Measurements from ENCODE around the gene DYNAP.

DNA sequence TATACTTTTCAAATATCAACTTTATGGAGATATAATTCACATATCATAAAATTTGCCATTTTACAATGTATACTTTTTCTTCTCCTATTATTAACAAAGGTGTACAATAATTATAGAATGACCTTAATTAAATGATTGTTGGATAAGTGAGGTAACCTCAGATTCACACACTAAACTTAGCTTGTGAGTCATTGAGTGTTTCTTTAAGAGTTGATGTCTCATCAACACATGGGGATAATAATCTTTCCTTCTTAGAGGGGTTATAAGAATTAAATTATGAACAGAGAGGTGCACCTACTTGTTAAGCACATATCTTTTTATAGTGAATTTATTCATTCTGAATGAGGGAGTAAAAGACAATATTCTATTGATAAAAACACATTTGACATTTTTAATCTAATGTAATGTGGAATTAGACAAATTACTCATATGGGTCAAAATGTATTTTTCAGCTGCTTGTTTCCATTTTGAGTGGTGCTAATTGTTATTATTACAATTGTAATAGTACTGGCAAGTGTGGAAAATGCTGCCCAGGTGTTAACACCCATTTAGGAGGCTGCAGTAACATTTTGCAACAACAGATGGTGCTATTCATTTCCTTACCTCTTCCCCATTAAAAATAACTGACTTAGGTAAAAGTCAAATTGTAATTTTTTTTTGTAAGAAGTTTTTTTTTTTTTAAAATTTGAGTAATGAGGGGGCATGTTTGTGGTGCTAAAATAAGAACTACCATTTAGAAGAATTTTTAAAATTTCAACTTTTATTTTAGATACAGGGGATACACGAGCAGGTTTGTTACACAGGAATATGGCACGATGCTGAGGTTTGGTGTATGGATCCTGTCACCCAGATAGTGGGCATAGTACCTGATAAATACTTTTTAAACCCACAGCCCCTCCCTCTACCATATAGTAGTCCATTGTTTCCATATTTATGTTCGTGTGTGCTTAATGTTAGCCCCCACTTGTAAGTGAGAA lies 32.1 kb upstream of the DYNAP start:
- TF ChIP-seq, protein P1, sequence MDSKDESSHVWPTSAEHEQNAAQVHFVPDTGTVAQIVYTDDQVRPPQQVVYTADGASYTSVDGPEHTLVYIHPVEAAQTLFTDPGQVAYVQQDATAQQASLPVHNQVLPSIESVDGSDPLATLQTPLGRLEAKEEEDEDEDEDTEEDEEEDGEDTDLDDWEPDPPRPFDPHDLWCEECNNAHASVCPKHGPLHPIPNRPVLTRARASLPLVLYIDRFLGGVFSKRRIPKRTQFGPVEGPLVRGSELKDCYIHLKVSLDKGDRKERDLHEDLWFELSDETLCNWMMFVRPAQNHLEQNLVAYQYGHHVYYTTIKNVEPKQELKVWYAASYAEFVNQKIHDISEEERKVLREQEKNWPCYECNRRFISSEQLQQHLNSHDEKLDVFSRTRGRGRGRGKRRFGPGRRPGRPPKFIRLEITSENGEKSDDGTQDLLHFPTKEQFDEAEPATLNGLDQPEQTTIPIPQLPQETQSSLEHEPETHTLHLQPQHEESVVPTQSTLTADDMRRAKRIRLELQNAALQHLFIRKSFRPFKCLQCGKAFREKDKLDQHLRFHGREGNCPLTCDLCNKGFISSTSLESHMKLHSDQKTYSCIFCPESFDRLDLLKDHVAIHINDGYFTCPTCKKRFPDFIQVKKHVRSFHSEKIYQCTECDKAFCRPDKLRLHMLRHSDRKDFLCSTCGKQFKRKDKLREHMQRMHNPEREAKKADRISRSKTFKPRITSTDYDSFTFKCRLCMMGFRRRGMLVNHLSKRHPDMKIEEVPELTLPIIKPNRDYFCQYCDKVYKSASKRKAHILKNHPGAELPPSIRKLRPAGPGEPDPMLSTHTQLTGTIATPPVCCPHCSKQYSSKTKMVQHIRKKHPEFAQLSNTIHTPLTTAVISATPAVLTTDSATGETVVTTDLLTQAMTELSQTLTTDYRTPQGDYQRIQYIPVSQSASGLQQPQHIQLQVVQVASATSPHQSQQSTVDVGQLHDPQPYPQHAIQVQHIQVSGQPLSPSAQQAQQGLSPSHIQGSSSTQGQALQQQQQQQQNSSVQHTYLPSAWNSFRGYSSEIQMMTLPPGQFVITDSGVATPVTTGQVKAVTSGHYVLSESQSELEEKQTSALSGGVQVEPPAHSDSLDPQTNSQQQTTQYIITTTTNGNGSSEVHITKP (CRISPR knock-in tag; IDR thresholded peaks at IDR 0.05; ENCODE audit: low read depth) = no peak
- TF ChIP-seq NR2F6 (IDR thresholded peaks at IDR 0.05) (no peak), NR2F6 (CRISPR knock-in tag; IDR thresholded peaks at IDR 0.05) (no peak), FOSL1 (CRISPR knock-in tag; IDR thresholded peaks at IDR 0.05; ENCODE audit: borderline replicate concordance) (no peak), SUZ12 (IDR thresholded peaks at IDR 0.05; ENCODE audit: low read depth, low read length) (no peak), KLF13 (CRISPR knock-in tag; IDR thresholded peaks at IDR 0.05) (no peak), SRF (IDR thresholded peaks at IDR 0.05; ENCODE audit: low read depth, low read length) (no peak), SP1 (IDR thresholded peaks at IDR 0.05) (no peak), SP1 (CRISPR knock-in tag; IDR thresholded peaks at IDR 0.05) (no peak), ATF1 (CRISPR knock-in tag; IDR thresholded peaks at IDR 0.05) (no peak), MAFK (conservative IDR thresholded peaks at IDR 0.05 in 1 of 2, IDR thresholded peaks at IDR 0.05 in 1 of 2; ENCODE audit: low read length in 2 of 2) (no peak), ZSCAN29 (CRISPR knock-in tag; conservative IDR thresholded peaks at IDR 0.05) (no peak), ZBTB1 (CRISPR knock-in tag; IDR thresholded peaks at IDR 0.05; ENCODE audit: borderline replicate concordance) (no peak)
- TF ChIP-seq, protein P2, sequence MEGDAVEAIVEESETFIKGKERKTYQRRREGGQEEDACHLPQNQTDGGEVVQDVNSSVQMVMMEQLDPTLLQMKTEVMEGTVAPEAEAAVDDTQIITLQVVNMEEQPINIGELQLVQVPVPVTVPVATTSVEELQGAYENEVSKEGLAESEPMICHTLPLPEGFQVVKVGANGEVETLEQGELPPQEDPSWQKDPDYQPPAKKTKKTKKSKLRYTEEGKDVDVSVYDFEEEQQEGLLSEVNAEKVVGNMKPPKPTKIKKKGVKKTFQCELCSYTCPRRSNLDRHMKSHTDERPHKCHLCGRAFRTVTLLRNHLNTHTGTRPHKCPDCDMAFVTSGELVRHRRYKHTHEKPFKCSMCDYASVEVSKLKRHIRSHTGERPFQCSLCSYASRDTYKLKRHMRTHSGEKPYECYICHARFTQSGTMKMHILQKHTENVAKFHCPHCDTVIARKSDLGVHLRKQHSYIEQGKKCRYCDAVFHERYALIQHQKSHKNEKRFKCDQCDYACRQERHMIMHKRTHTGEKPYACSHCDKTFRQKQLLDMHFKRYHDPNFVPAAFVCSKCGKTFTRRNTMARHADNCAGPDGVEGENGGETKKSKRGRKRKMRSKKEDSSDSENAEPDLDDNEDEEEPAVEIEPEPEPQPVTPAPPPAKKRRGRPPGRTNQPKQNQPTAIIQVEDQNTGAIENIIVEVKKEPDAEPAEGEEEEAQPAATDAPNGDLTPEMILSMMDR (CRISPR knock-in tag; IDR thresholded peaks at IDR 0.05) = peak; percentile 46
- TF ChIP-seq, protein P3, sequence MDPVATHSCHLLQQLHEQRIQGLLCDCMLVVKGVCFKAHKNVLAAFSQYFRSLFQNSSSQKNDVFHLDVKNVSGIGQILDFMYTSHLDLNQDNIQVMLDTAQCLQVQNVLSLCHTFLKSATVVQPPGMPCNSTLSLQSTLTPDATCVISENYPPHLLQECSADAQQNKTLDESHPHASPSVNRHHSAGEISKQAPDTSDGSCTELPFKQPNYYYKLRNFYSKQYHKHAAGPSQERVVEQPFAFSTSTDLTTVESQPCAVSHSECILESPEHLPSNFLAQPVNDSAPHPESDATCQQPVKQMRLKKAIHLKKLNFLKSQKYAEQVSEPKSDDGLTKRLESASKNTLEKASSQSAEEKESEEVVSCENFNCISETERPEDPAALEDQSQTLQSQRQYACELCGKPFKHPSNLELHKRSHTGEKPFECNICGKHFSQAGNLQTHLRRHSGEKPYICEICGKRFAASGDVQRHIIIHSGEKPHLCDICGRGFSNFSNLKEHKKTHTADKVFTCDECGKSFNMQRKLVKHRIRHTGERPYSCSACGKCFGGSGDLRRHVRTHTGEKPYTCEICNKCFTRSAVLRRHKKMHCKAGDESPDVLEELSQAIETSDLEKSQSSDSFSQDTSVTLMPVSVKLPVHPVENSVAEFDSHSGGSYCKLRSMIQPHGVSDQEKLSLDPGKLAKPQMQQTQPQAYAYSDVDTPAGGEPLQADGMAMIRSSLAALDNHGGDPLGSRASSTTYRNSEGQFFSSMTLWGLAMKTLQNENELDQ (CRISPR knock-in tag; IDR thresholded peaks at IDR 0.05; ENCODE audit: borderline replicate concordance) = no peak
